Transverse colon (tissue), 4 donors: ENCODE results near the gene EPS8L3.
"Not testable (repeated sequence)": the region's sequence is repeated elsewhere in the genome, so short reads cannot be mapped to it uniquely, and the experiment has no call there.

ENCODE experiments used
- EP300 ChIP-seq: sonication (generic); formaldehyde crosslinking; IDR thresholded peaks from one replicate; pipeline ENCODE4 v1.6.1; 2017; ENCODE audit warnings: antibody characterized with exemption, low read depth
- POLR2A ChIP-seq: fragments of 450-650 bp; IDR thresholded peaks from one replicate; pipeline ENCODE4 v1.6.1; 2016; ENCODE audit warnings: antibody characterized with exemption, mild to moderate bottlenecking, moderate library complexity
- POLR2AphosphoS5 ChIP-seq, 3 donors: sonication (generic); formaldehyde crosslinking; IDR thresholded peaks; one replicate each; pipeline ENCODE4 v1.6.1; 2016; ENCODE audit warnings: antibody characterized with exemption in 3 of 3
- TF ChIP-seq, protein P1 (sequence below), 5 experiments: fragments of 200-600 bp in 3 of 5; fragments of 450-650 bp in 2 of 5; sonication (generic) in 3 of 5; IDR thresholded peaks; 1 replicate in 2 of 5; 2 replicates in 3 of 5; pipeline ENCODE4 v1.5.1; 2016 to 2017; ENCODE audit warnings: antibody characterized with exemption in 5 of 5, inconsistent platforms in 3 of 5, mild to moderate bottlenecking in 2 of 5, moderate library complexity in 1 of 5

- not testable (repeated sequence) for TF ChIP-seq POLR2A; EP300; POLR2AphosphoS5 (IDR thresholded peaks at IDR 0.05)
- TF ChIP-seq, protein P1, sequence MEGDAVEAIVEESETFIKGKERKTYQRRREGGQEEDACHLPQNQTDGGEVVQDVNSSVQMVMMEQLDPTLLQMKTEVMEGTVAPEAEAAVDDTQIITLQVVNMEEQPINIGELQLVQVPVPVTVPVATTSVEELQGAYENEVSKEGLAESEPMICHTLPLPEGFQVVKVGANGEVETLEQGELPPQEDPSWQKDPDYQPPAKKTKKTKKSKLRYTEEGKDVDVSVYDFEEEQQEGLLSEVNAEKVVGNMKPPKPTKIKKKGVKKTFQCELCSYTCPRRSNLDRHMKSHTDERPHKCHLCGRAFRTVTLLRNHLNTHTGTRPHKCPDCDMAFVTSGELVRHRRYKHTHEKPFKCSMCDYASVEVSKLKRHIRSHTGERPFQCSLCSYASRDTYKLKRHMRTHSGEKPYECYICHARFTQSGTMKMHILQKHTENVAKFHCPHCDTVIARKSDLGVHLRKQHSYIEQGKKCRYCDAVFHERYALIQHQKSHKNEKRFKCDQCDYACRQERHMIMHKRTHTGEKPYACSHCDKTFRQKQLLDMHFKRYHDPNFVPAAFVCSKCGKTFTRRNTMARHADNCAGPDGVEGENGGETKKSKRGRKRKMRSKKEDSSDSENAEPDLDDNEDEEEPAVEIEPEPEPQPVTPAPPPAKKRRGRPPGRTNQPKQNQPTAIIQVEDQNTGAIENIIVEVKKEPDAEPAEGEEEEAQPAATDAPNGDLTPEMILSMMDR (IDR thresholded peaks at IDR 0.05): not testable (repeated sequence)
Observed at GRCh38 chr1:109756325-109756724, 7.4 kb downstream of the EPS8L3 start.
